22Rv1 (cell line): ENCODE measurements around the gene MCFD2.

Experiments
- H3K27ac ChIP-seq: fragments of 450-650 bp; 2 replicates; pipeline ENCODE4 v1.5.1; 2017
- CTCF ChIP-seq: fragments of 450-650 bp; IDR thresholded peaks from 2 replicates; pipeline ENCODE4 v1.5.1; 2017; ENCODE audit warnings: mild to moderate bottlenecking
- ZFX ChIP-seq: fragments of 450-650 bp; IDR thresholded peaks from 2 replicates; pipeline ENCODE4 v1.6.1; 2017; ENCODE audit warnings: antibody characterized with exemption, borderline replicate concordance

MCFD2 gene

GRCh38 chr2:46875226-46875899 lies 40.2 kb downstream of the MCFD2 start:
- TF ChIP-seq ZFX, result no peak
- no peak for TF ChIP-seq CTCF
- no peak overlapping the region for H3K27ac ChIP-seq

GRCh38 chr2:46874236-46874929 lies 41.2 kb downstream of the MCFD2 start:
- H3K27ac ChIP-seq, result no peak overlapping the region
- TF ChIP-seq CTCF (no peak), ZFX (no peak)

- H3K27ac ChIP-seq, result no peak overlapping the region
- TF ChIP-seq ZFX (no peak), CTCF (no peak)
Measured at GRCh38 chr2:46873604-46874068, 42.0 kb downstream of the MCFD2 start.

- no peak for TF ChIP-seq CTCF
- TF ChIP-seq ZFX, result no peak
- H3K27ac ChIP-seq, result no peak overlapping the region
Measured at GRCh38 chr2:46872902-46873603, 42.6 kb downstream of the MCFD2 start.

- no peak overlapping the region for H3K27ac ChIP-seq
- no peak for TF ChIP-seq ZFX
- no peak for TF ChIP-seq CTCF
Measured at GRCh38 chr2:46871976-46872381, 43.6 kb downstream of the MCFD2 start.

- no peak for TF ChIP-seq CTCF
- TF ChIP-seq ZFX, result no peak
- H3K27ac ChIP-seq, result no peak overlapping the region
Measured at GRCh38 chr2:46870051-46870839, 45.4 kb downstream of the MCFD2 start.
